ENCODE results near the gene CKB. TPM values are rescaled to one million over a fixed set of nuclear protein-coding genes. Genes with fewer than 3 reads are reported as not detected.

CKB gene
- polyA plus RNA-seq, 1 donor (not counting 4 experiments of a cell fraction or from before 2014, with no cell fraction given) = 10.0 TPM

- Histone ChIP-seq H3K9me1 (ENCODE audit: control insufficient read depth, extremely low read depth, insufficient read depth, low read length) (no peaks in the 10 kb centered on the region), H3K4me2 (ENCODE audit: control insufficient read depth, extremely low read depth, insufficient read depth, low read depth, low read length) (no peak overlapping the region), H3K4me3 (ENCODE audit: control insufficient read depth in 2 of 3, extremely low read depth in 1 of 3, insufficient read depth in 2 of 3, low read depth in 1 of 3, low read length in 3 of 3) (no peak overlapping the region), H3K79me2 (ENCODE audit: control insufficient read depth, insufficient read depth, low read length) (peaks cover 59% of the 10 kb centered on the region), H3K36me3 (ENCODE audit: control insufficient read depth in 2 of 2, extremely low read depth in 1 of 2, insufficient read depth in 2 of 2, low read length in 2 of 2) (peaks cover 0 to 3% of the 10 kb centered on the region in 2 experiments), H4K20me1 (ENCODE audit: control insufficient read depth, extremely low read depth, insufficient read depth, low read length) (no peaks in the 10 kb centered on the region), H3K4me1 (ENCODE audit: control insufficient read depth, extremely low read depth, insufficient read depth, low read length) (peaks cover 5% of the 10 kb centered on the region), H2AFZ (ENCODE audit: control insufficient read depth, low read length) (no peak overlapping the region), H3K27me3 (ENCODE audit: control insufficient read depth, extremely low read depth, insufficient read depth, low read length) (no peaks in the 10 kb centered on the region), H3K9ac (ENCODE audit: control insufficient read depth, extremely low read depth, insufficient read depth, low read length) (no peak overlapping the region), H3K9me3 (ENCODE audit: control insufficient read depth, low read depth, low read length) (no peaks in the 10 kb centered on the region), H3K27ac (ENCODE audit: control insufficient read depth, insufficient read depth, low read length) (no peak overlapping the region)
- TF ChIP-seq EZH2 (IDR thresholded peaks at IDR 0.05; ENCODE audit: low read length) (no peak), CTCF (optimal IDR thresholded peaks at IDR 0.05 in 1 of 3, IDR thresholded peaks at IDR 0.05 in 1 of 3, conservative IDR thresholded peaks at IDR 0.05 in 1 of 3; ENCODE audit: extremely low read depth in 1 of 3, insufficient read depth in 2 of 3, low read length in 3 of 3) (no peak)
- dilution Hi-C loops (cut with MboI; ENCODE audit: extremely low pct_ligation_motif_present, low sequenced_read_pairs) = no loop called here
- no peak for FAIRE-seq
- DNase-seq (ENCODE audit: low read depth, low spot score) = no peak
Measured at GRCh38 chr14:103568952-103569351, 46.3 kb upstream of the CKB start.

- Histone ChIP-seq H3K9me3 (ENCODE audit: control insufficient read depth, low read depth, low read length) (no peaks in the 10 kb centered on the region), H3K9ac (ENCODE audit: control insufficient read depth, extremely low read depth, insufficient read depth, low read length) (peak overlapping the region; percentile 83), H4K20me1 (ENCODE audit: control insufficient read depth, extremely low read depth, insufficient read depth, low read length) (peaks cover 6% of the 10 kb centered on the region), H3K27me3 (ENCODE audit: control insufficient read depth, extremely low read depth, insufficient read depth, low read length) (no peaks in the 10 kb centered on the region), H3K79me2 (ENCODE audit: control insufficient read depth, insufficient read depth, low read length) (peaks cover 87% of the 10 kb centered on the region), H3K4me3 (ENCODE audit: control insufficient read depth in 2 of 3, extremely low read depth in 1 of 3, insufficient read depth in 2 of 3, low read depth in 1 of 3, low read length in 3 of 3) (peak overlapping the region; percentile 93 to 97 (median 95)), H3K36me3 (ENCODE audit: control insufficient read depth in 2 of 2, extremely low read depth in 1 of 2, insufficient read depth in 2 of 2, low read length in 2 of 2) (peaks cover 12 to 13% of the 10 kb centered on the region in 2 experiments), H3K27ac (ENCODE audit: control insufficient read depth, insufficient read depth, low read length) (peak overlapping the region; percentile 72), H2AFZ (ENCODE audit: control insufficient read depth, low read length) (no peak overlapping the region), H3K9me1 (ENCODE audit: control insufficient read depth, extremely low read depth, insufficient read depth, low read length) (no peaks in the 10 kb centered on the region), H3K4me1 (ENCODE audit: control insufficient read depth, extremely low read depth, insufficient read depth, low read length) (peaks cover 15% of the 10 kb centered on the region), H3K4me2 (ENCODE audit: control insufficient read depth, extremely low read depth, insufficient read depth, low read depth, low read length) (peak overlapping the region; percentile 92)
- dilution Hi-C loops (cut with MboI; ENCODE audit: extremely low pct_ligation_motif_present, low sequenced_read_pairs) = no loop called here
- no peak for TF ChIP-seq CTCF (optimal IDR thresholded peaks at IDR 0.05 in 1 of 3, IDR thresholded peaks at IDR 0.05 in 1 of 3, conservative IDR thresholded peaks at IDR 0.05 in 1 of 3; ENCODE audit: extremely low read depth in 1 of 3, insufficient read depth in 2 of 3, low read length in 3 of 3)
- TF ChIP-seq EZH2 (IDR thresholded peaks at IDR 0.05; ENCODE audit: low read length) = no peak
- no peak for FAIRE-seq
- DNase-seq (ENCODE audit: low read depth, low spot score) = no peak
Measured at GRCh38 chr14:103563844-103564505, 41.3 kb upstream of the CKB start.
